Measurements from ENCODE around the gene NMU. TPM values are rescaled to one million over a fixed set of nuclear protein-coding genes. Genes with fewer than 3 reads are reported as not detected.

The NMU gene
- total and polyA plus RNA-seq, 9 of the 15 experiments (the other 6 are each of a cell fraction or from before 2014, with no cell fraction given), result 73.8 to 846 (median 599) TPM

GRCh38 chr4:55670695-55671094 is 34.6 kb upstream of the NMU start:
- ChIA-PET CTCF (ENCODE audit: low intra/inter-chr PET ratio) (no interaction called here), POLR2A (interaction anchor here (1.0 kb wide), 1 partner anchor 17 kb away, joined by 3 read pairs; no protein-coding TSS in a partner anchor)
- Histone ChIP-seq H4K20me1 (replicated peaks; ENCODE audit: control insufficient read depth, insufficient read depth, low read length) (no peaks in the 10 kb centered on the region), H3K36me3 (ENCODE audit: control insufficient read depth, insufficient read depth, low read length) (no peaks in the 10 kb centered on the region), H3K4me3 (no peak overlapping the region), H3K4me2 (ENCODE audit: insufficient read depth, low read length) (no peak overlapping the region), H3K9me3 (replicated peaks; ENCODE audit: control insufficient read depth, insufficient read depth, low read depth, low read length) (peaks cover 7% of the 10 kb centered on the region), H3K27ac (ENCODE audit: extremely low read depth, low read depth, low read length) (no peak overlapping the region; the same call in 2 of the 3 replicates), H3K79me2 (ENCODE audit: control insufficient read depth, insufficient read depth, low read length) (no peaks in the 10 kb centered on the region), H2AFZ (ENCODE audit: low read depth, low read length) (peak overlapping the region; percentile 30; the same call in 1 of the 2 replicates), H3K4me1 (replicated peaks in 1 of 2; ENCODE audit: control insufficient read depth in 2 of 2, insufficient read depth in 2 of 2, low read length in 2 of 2) (peaks cover 4 to 35% of the 10 kb centered on the region in 2 experiments; a peak in 4 of 5 replicates), H3K9ac (ENCODE audit: insufficient read depth in 1 of 2, low read depth in 2 of 2, low read length in 2 of 2) (no peak overlapping the region), H3K9me1 (ENCODE audit: control insufficient read depth, insufficient read depth, low read length) (no peaks in the 10 kb centered on the region), H3K27me3 (ENCODE audit: control insufficient read depth in 2 of 2, insufficient read depth in 2 of 2, low read length in 2 of 2) (no peaks in the 10 kb centered on the region)
- no TSS peak for BruUV-seq (replicated peaks)
- WGBS (ENCODE audit: insufficient coverage, low coverage, missing lambda C conversion rate), result 30% methylated on average over 2 of the region's 2 CpGs
- intact Hi-C loops (cut with micrococcal nuclease) (loop anchor here (5.0 kb wide), 1 partner anchor 62 kb away; no protein-coding TSS in a partner anchor), in situ Hi-C loops (cut with MboI) (no loop called here)
- peak; percentile 47 to 63 (median 60) for DNase-seq (ENCODE audit: extremely low read depth in 1 of 4, low spot score in 3 of 4)
- ATAC-seq, result peak; percentile 52
- FAIRE-seq, result peak; percentile 80
- TF ChIP-seq SIN3B (IDR thresholded peaks at IDR 0.05; ENCODE audit: low read depth), result no peak
- no peak for TF ChIP-seq ERF (CRISPR knock-in tag; IDR thresholded peaks at IDR 0.05)
- peak; percentile 63 for TF ChIP-seq CBFA2T3 (IDR thresholded peaks at IDR 0.05)
- TF ChIP-seq RFX1 (IDR thresholded peaks at IDR 0.05), result peak; percentile 24; the same call in 1 of the 2 replicates
- peak; percentile 73 for TF ChIP-seq TFE3 (CRISPR knock-in tag; IDR thresholded peaks at IDR 0.05)
- TF ChIP-seq CBFA2T2 (conservative IDR thresholded peaks at IDR 0.05), result peak; percentile 48
- TF ChIP-seq USF1 (CRISPR knock-in tag; IDR thresholded peaks at IDR 0.05), result 0 out of 2 replicates have a peak, but pooled peaks have one; percentile 34
- peak; percentile 21; the same call in 1 of the 2 replicates for TF ChIP-seq DPF2 (IDR thresholded peaks at IDR 0.05)
- TF ChIP-seq RBM15 (IDR thresholded peaks at IDR 0.05; ENCODE audit: insufficient read depth, low read length), result no peak
- TF ChIP-seq FOSL1 (tag; conservative IDR thresholded peaks at IDR 0.05), result peak; percentile 30; the same call in 1 of the 2 replicates
- TF ChIP-seq POU5F1 (IDR thresholded peaks at IDR 0.05; ENCODE audit: borderline replicate concordance, low read depth, low read length, partially characterized antibody), result no peak
- peak in 1 of 2 experiments; percentile 6; a peak in 1 of 4 replicates for TF ChIP-seq RCOR1 (IDR thresholded peaks at IDR 0.05; ENCODE audit: borderline replicate concordance in 1 of 2, low read depth in 2 of 2, low read length in 2 of 2)
- peak; percentile 69; the same call in 1 of the 2 replicates for TF ChIP-seq TOE1 (IDR thresholded peaks at IDR 0.05; ENCODE audit: borderline replicate concordance)
- TF ChIP-seq TOE1 (CRISPR knock-in tag; IDR thresholded peaks at IDR 0.05; ENCODE audit: borderline replicate concordance, low read depth), result no peak
- no peak for TF ChIP-seq JUND (IDR thresholded peaks at IDR 0.05; ENCODE audit: borderline replicate concordance, low read depth, low read length)
- TF ChIP-seq JUND (tag; IDR thresholded peaks at IDR 0.05; ENCODE audit: borderline replicate concordance, low read depth, low read length), result peak; percentile 18; the same call in 1 of the 3 replicates
- 0 out of 2 replicates have a peak, but pooled peaks have one; percentile 14 for TF ChIP-seq ZNF41 (CRISPR knock-in tag; conservative IDR thresholded peaks at IDR 0.05)
- TF ChIP-seq EHMT2 (IDR thresholded peaks at IDR 0.05), result 0 out of 2 replicates have a peak, but pooled peaks have one; percentile 33
- no peak for TF ChIP-seq THRB (CRISPR knock-in tag; conservative IDR thresholded peaks at IDR 0.05)
- TF ChIP-seq SMARCA4 (IDR thresholded peaks at IDR 0.05), result peak; percentile 22; the same call in 1 of the 2 replicates
- TF ChIP-seq TRIM24 (IDR thresholded peaks at IDR 0.05), result peak in 1 of 2 experiments; percentile 32; a peak in 2 of 4 replicates
- 0 out of 2 replicates have a peak, but pooled peaks have one; percentile 11 for TF ChIP-seq SOX6 (IDR thresholded peaks at IDR 0.05)

Measured in K562 (cell line).